HG02571 (cell line): ENCODE results near the gene BCS1L.
"Not testable (repeated sequence)": the region's sequence is repeated elsewhere in the genome, so short reads cannot be mapped to it uniquely, and the experiment has no call there.

Experiments used
- ATAC-seq: cut with Tn5 transposase; IDR thresholded peaks from one replicate; pipeline ENCODE4 v1.9.1; 2021; ENCODE audit warnings: mild to moderate bottlenecking, moderate library complexity; ENCODE audit not compliant: unreplicated experiment

BCS1L gene

DNA sequence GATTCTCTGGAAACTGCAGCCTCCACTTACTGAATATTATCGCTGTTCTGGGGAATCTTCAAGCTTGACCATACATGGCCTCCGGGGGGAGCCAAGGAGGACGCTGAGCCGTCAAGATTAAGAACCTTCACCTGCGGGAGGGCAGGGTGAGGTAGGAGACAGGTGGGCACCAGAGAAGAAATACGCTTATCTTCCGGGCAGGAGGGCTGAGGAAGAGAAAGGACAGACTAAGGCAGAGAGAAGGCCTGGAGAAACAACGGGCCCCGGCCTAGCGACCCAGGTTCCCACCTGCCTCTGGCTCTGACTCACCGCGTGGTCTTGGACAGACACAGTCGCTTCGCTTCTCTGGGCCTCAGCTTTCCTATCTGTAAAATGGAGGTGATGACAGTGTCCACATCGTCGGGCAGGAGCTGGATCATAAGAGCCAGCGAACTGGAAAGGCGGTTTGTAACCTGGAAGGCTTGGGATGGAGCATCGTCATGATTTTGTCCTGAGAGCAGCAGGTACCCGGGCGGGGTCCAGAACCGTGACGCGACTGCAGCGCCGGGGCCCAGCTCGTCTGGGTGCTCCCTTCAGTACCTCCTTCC is 719 bp upstream of the BCS1L start:
- peak; percentile 16 for ATAC-seq

DNA sequence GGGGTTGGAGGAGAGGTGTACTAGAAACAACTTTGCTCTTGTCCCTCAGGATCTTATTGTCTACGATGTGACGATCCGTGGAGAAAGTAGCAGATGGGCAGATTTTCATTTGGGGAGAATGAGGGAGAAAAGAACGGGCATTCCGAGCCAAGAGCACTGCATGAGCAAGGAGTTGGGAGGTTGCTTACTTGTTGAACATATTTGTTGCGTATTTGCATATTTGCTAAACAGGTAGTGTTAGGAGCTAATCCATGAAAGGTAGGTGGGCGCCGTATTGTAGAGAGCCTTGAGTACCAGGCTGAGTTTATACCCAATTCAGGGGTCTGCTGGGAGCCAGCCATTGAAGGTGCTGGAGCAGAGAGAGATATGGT is 490 bp downstream of the BCS1L start:
- no peak for ATAC-seq

DNA sequence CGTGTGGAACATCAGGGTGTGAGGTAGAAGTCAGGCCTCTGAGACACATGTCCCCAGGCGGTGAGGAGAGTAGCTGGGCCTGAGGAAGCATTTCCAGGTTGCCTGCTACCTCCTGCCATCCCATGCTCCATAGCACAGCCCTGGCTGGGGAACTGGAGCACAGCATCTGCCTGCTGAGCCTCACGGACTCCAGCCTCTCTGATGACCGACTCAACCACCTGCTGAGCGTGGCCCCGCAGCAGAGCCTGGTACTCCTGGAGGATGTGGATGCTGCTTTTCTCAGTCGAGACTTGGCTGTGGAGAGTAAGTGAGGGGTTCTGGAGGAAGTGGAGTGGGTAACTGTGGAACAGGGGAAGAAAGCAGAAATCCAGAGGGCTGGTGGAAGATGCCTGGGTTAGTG is 2.9 kb downstream of the BCS1L start:
- ATAC-seq: no peak

DNA sequence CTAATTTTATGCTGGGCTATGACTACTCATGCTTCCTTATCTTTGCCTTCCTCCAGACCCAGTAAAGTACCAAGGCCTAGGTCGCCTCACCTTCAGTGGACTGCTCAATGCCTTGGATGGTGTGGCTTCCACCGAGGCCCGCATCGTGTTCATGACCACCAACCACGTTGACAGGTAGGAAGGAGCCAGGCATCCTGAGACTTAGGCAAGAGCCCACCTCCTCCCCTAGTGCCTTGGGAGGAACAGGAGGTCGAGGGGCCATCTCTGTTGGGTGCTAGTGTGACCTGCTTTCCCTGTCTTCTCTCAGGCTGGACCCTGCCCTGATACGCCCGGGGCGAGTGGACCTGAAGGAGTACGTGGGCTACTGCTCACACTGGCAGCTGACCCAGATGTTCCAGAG is 3.3 kb downstream of the BCS1L start:
- no peak for ATAC-seq

DNA sequence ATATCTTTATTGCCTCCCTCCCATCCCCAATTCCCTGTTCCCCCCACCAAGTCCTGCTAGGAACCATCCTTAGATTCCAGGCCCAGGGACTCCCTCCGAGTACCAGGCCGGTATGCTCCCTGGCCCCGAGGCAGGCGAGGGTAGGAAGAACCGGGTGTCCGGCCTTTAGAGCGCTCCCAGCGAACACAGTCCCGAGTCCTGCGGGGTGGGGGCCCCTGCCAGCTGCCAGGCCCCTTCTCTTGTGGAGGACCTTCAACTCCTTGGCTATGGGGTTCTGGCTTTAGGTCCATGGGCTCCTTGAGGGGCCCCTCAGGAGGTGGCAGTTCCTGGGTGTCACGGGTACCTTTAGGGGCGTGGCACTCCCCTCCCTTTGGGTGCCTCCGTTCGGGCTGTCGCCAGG is 4.4 kb downstream of the BCS1L start:
- ATAC-seq: no peak

DNA sequence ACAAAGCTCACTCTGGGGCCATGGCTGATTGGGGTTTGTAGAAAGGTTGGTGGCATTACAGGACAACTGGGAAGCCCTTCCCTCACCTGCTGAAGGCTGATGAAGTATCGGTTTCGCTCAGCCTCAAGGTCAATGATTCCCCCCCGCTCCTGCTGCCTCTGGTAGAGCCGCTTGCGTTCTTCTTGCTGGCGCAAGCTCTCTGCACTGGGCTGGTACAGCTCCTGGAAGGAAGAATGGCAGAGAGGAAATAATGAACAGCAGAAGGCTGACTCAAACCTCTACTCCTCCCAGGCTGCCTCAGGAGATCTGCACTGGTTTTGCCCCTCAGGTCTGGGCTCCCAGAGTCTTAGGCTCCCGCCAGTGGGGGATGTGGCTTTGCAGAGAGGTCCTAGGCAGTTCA is 5.2 kb downstream of the BCS1L start:
- ATAC-seq: no peak

DNA sequence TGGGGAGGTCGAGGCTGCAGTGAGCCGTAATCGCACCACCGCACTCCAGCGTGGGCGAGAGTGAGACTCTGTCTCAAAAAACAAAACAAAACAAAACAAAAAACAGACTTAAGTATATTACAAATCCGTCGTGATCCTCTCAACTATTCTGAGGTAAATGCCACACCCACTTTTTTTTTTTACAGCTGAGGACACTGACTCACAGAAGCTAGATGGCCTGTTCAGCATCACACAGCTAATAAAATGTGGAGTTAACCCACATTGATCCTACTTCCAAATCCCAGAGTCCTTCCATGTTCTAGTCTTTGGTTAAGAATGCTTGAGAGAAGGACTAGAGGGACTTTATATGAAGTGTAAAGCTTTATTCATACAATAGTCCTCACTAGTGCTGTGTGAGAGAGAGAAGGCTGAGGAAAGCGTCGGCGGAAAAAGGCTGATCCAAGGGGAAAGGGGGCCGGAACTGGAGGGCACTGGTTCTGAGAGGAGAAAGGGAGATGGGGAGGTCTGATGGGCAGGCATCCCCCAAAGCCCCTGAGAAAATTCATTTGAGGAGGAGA is 11.7 kb downstream of the BCS1L start:
- ATAC-seq: no peak

DNA sequence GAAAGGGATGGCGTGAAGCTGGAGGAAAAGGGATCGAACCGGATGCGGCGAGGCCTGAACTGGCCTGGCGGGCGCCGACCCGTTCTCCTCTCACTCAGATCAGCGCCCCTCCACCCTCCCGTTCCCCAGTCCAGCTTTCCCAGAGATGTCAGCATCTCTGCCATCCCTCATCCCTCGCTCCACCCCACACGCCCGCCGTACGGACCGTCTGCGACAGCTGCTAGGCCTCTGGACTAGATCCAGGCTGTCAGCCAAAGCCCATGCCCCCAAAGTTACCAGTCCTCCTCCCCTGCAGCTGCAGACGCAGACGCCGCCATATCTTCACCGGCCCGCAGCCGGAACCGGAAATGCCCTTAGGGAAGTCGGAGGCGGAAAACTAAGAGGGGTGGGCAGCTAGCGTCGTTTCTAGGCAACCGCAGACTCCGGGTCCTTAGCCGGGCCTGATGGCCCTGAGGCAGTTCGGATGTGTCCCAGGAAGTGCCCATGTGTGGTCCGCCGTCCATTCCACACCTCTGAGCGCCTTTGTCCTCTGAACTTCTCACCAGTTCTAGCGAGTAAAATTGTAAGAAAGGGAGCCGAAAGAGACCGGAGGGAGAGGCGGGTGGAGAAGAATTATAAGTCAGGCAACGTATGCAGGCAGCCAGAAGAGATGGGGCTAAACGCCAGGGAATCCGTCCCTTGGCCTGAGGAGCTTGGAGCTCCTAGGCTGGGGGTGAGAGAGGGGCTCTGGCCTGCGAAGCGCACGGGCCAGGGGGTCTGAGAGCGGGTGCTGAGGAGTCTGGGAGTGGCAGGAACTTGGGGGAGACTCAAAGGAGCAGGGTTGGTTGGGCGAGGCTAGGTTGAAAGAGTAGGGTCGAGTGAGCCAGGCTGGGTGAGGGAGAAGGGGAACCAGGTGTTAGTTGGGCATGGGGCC is 12.4 kb downstream of the BCS1L start, which contains the start of the genes RNF25 and STK36:
TSS of gene RNF25 (minus strand) at position 349 of the 913 bp plus-strand sequence. CDS start at position 317, 32 bp downstream.
TSS of gene STK36 (plus strand) at position 433 of the 913 bp plus-strand sequence. CDS start 744 bp downstream, outside the sequence.
- peak; percentile 95 for ATAC-seq

DNA sequence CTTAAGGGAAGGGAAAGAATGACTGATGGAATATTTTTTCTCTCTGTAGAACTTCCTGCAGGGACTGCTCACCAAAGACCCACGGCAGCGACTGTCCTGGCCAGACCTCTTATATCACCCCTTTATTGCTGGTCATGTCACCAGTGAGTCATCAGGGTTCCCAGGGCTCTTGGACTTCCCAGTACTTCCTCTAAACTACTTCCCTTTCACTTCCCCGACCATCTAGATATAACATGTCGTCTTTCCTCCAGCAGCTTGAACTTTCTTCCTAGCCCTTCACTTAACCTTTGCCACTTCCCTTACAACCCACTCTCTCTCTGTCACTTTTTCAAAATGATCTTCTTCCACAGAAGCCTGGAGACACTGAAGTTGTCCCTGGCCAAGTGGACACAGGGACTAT is 19.6 kb downstream of the BCS1L start:
- ATAC-seq: no peak

DNA sequence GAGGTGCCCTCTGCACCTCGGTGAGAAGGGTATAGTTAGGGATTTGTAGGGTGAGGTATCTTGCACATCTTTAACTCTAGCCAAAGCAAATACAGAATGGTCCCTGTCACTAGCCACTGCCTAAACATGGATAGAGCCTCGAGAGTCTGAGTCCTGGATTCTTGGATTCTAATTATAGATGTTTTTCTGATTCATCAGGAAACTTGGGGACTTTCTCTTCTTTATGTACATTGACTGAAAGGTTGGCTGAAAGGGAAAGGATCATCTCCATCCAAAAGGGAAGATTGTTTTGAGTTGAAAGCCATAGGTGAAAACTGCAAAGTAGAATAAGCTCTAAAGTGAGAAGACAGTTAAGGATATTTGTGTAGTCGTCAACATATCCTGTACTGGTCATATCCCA is 20.6 kb downstream of the BCS1L start:
- ATAC-seq: no peak

DNA sequence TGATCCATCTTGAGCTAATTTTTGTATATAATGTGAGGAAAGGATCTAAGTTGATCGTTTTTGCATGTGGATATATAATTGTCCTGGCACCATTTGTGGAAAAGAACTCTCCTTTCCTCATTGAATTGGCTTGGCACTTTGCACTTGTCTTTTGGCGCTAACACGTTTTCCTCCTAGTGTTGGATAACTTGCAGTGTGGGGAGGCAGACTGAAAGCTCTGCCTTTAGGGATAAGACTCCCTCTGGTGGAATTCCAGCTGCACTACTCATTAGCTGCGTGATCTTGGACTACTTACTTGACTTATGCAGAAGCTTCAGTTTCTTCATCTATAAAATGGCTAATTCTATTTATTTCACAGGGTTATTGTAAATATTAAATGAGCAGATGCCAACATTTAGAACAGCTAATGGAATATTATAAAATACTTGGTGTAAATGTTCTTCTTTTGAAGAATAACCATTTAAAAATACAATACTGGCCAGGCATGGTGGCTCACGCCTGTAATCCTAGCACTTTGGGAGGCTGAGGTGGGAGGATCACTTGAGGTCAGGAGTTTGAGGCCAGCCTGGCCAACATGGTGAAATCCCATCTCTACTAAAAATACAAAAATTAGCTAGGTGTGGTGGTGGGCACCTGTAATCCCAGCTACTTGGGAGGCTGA is 28.0 kb downstream of the BCS1L start:
- not testable (repeated sequence) for ATAC-seq

DNA sequence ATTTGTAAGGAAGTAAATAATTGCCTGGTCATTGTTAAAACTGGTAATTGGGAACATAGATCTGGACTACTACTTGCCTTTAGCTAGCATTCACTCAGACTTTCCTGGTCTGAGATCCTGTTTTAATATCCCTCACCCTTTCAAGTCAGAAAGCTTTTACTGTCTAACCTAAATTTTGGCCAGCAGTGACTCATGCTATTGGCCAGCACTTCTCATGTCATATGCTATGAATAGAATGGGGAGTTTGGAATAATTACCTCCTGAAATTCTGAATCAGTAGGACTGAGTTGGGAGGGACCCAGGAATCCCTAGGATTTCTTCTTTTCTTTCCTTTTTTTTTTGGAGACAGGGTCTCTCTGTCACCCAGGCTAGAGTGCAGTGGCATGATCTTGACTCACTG is 31.8 kb downstream of the BCS1L start:
- ATAC-seq: no peak

DNA sequence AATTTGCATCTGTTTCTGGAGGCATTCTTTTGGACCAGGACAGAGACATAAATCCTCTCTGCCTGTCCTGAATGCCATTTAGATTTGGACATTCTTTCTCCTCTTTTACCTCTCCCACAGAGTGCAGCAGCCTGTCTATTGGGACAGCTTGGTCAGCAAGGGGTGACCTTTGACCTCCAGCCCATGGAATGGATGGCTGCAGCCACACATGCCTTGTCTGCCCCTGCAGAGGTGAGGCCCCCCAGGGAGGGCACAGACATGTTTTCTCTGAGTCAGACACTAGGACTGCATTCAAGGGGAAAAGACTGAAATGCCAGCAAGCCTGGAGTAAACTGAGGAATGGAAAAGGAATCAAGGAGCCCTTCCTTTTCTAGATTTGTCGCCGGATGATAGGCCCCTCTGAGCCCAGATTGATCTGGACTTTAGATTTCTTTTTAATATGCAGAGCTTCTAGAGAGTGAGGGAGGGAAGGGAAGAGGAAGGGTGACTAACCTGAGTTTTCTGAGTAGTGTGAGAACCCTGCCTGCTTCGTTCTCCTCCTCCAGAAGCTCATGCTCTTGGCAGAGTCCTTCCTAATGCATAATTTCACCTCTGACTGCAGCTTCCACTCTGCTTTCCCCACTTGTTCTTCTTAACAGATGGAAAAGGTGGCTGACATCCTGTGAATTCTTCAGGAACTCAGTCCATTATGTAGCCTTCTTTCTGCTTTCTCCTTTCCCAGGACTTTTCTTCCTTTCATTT is 35.1 kb downstream of the BCS1L start:
- no peak for ATAC-seq

DNA sequence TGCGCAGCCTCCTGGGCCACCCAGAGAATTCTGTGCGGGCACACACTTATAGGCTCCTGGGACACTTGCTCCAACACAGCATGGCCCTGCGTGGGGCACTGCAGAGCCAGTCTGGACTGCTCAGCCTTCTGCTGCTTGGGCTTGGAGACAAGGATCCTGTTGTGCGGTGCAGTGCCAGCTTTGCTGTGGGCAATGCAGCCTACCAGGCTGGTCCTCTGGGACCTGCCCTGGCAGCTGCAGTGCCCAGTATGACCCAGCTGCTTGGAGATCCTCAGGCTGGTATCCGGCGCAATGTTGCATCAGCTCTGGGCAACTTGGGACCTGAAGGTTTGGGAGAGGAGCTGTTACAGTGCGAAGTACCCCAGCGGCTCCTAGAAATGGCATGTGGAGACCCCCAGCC is 39.4 kb downstream of the BCS1L start:
- ATAC-seq: no peak

DNA sequence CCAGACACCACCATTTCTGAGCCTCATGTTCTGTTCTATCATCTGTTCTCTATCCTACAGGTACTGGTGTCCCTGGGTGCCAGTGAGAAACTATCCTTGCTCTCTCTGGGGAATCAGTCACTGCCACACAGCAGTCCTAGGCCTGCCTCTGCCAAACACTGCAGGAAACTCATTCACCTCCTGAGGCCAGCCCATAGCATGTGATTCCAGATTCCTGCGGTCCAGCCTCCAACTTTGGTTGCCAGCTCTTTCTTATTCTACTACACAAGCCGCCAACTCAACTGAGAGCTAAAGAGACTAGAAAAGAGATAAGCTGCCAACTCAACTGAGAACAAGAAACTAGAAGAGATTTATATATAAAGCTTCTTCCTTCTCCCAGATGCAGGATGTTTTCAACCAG is 42.3 kb downstream of the BCS1L start:
- ATAC-seq: no peak

DNA sequence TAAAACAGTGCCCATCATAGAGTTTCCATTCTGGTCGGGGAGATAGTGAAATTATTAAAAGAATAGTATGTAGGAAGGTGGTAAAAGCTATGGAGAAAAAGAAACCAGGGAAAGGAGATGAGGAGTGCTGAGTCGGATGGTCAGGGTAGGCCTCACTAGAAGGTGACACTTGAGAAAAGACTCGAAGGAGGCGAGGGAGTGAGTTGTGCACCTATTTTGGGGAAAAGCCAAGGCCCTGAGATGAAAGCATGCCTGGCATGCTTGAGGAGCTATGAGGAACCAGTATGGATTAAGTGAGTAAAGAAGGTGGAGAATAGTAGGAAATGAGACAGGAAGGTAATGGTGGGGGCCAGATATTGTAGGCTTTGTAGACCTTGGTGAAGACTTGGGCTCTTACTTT is 43.9 kb downstream of the BCS1L start:
- no peak for ATAC-seq

DNA sequence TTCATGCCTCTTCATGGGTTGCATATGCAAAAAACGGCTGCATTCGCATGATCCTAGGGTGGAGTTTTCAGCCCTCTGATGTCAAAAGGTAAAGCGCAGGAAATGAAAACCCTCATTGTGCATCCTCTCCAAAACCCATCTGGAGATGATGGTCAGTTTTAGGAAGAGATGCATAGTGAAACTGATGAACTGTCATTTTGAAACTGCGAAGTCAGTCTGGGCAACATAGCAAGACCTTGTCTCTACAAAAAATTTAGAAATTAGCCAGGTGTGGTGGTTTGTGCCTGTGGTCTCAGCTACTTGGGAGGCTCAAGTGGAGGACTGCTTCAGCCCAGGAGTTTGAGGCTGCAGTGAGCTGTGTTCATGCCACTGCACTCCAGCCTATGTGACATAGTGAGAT is 48.6 kb downstream of the BCS1L start:
- ATAC-seq: no peak

DNA sequence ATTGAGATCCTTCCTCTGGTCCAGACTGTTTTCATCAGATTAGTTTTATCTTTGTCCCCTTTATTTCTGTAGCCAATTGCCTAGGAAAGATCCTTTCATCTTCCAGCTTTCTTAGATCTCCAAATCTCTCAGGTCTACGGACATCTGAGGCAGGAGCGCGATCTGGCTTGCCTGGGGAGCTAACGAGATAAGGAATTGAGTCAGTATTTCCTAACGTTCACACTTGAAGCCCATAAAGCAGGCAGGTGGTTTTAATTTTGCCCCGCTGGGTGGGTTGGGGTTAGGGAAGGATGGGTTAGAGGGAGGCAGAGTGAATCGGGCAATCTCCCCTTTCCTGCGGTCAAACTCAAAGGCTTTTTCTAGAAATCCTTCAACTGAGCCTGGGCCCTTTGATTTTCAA is 50.4 kb downstream of the BCS1L start:
- no peak for ATAC-seq

DNA sequence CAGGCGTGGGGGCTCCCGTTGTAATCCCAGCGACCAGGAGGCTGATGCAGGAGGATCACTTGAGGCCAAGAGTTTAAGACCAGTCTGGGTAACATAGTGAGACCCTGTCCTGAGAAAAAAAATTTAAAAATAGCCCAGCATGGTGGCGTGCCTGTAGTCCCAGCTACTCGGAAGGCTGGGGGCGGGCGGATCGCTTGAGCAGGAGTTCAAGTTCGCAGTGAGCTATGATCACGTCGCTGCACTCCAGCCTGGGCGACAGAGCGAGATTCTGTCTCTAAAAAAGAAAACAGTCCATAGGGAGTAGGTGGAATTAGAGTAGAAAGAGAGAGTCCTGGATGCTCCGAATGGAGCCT is 50.8 kb downstream of the BCS1L start:
- ATAC-seq: no peak

DNA sequence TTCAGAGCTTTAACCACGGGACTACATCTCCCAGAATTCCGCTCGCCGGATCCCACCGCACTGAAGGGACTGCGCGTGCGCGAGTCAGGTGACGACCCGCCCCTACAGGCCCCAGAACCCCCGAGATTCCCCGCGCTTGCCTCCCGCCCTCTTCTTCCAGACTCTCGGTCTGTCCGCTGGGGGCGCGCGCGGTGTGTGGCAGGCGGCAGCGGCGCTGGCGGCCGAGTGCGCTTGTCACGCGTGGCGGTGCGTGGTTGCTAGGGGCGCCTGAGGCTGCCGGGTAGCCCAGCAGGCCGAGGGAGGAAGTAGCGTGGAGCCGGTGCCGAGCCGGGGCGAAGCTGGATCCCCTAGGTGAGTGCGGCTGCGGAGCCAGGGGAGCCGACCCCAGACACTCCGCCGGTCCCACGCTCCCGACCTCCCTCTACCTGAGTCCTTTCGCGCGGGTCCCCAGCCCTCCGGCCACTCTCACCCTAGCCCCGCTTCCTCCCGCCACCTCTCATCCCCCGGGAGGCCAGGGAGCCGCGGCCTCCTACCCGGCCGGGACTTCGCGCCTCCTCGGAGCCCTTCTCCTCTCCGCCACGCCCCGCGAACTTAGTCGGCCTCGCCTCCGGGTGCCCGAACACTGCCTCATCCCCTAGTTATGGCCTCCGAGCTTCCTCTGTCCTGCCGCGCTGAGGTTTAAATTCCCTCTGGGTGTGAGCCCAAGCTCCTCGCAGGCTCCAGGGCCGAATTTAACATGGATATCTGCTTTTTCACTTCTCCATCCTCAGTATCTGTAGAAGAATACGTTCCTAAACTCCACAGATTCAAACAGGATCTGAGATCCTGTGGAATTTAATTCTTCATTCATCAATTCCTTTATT is 51.4 kb downstream of the BCS1L start, which contains the start of gene TTLL4:
TSS of gene TTLL4 (plus strand) at position 149 of the 863 bp plus-strand sequence. CDS start 26,842 bp downstream, outside the sequence.
- ATAC-seq: peak; percentile 93
